GM19240 (cell line): Measurements from ENCODE around the gene SMIM1.

ENCODE experiments used
- DNase-seq: peaks from one replicate; pipeline ENCODE4 v3.0.0; 2011; ENCODE audit warnings: low spot score; ENCODE audit not compliant: insufficient read length

SMIM1 gene, protein sequence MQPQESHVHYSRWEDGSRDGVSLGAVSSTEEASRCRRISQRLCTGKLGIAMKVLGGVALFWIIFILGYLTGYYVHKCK

GRCh38 chr1:3772715-3773571 is at the start of gene SMIM1:
TSS of gene SMIM1 (plus strand) at chr1:3772749. CDS start at chr1:3775374, 2,625 bp downstream.
- DNase-seq, result no peak

GRCh38 chr1:3722846-3723245 is 49.7 kb upstream of the SMIM1 start:
- DNase-seq, result no peak

GRCh38 chr1:3724416-3725030 is 48.0 kb upstream of the SMIM1 start:
- DNase-seq, result peak; percentile 74

DNA sequence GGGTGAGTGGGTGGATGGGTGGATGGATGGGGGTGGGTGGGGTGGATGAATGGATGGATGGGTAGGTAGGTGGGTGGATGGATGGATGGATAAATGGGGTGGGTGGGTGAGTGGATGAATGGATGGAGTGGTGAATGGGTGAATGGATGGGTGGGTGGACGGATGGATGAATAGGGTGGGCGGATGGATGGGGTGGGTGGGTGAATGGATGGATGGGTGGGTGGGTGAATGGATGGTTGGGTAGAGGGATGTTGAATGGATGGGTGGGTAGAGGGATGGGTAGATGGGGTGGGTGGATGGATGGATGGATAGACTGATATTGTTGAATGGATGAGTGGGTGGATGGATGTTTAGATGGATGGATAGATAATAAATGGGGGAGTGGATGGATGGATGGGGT is 47.2 kb upstream of the SMIM1 start:
- no peak for DNase-seq

- DNase-seq, result no peak
Measured at GRCh38 chr1:3727042-3727824, 45.3 kb upstream of the SMIM1 start.

DNA sequence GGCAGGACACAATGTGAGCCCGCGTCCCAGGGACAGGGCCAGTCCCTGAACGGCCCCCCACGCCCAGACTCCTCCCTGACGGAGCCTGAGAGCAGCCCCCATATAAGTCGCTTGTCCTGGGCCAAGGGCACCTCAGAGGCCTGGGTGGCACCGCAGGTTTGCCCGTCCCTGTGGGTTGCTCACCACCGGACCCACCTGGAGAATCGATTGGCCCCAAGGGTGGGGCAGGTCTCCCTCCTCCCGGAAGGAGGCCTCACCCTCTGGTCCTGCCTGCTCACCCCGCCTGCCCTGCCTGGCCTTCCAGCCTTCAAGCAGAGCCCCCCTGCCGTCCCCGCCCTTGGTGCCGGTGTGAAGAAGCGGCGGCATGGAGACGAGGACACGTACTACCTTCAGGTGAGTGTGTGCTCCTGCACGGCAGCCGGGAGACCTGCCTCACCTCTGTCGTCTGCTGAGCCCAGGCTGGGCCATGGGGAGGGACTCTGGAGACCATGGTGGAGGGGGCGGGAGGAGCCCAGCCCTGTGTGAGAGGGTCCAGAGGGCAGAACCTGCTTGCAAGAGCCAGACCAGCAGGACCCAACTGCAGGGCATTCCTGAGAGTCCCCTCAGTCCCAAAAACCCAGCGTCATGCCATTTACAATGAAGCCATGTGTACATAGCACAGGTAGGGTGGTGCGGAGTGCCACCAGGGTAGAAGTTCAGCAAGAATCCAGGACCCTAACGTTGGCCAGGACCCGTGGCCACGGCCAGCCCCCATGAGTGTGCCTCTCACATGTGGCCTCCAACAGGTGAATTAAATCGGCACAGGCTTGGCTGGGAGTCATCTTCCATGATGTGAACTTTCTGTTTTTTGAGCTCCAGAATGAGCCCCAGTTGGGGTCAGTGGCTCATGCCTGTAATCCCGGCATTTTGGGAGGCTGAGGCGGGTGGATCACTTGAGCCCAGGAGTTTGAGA is 44.4 kb upstream of the SMIM1 start:
- no peak for DNase-seq

- no peak for DNase-seq
Measured at GRCh38 chr1:3729594-3730542, 42.7 kb upstream of the SMIM1 start.

- no peak for DNase-seq
Measured at GRCh38 chr1:3730543-3731247, 41.9 kb upstream of the SMIM1 start.

DNA sequence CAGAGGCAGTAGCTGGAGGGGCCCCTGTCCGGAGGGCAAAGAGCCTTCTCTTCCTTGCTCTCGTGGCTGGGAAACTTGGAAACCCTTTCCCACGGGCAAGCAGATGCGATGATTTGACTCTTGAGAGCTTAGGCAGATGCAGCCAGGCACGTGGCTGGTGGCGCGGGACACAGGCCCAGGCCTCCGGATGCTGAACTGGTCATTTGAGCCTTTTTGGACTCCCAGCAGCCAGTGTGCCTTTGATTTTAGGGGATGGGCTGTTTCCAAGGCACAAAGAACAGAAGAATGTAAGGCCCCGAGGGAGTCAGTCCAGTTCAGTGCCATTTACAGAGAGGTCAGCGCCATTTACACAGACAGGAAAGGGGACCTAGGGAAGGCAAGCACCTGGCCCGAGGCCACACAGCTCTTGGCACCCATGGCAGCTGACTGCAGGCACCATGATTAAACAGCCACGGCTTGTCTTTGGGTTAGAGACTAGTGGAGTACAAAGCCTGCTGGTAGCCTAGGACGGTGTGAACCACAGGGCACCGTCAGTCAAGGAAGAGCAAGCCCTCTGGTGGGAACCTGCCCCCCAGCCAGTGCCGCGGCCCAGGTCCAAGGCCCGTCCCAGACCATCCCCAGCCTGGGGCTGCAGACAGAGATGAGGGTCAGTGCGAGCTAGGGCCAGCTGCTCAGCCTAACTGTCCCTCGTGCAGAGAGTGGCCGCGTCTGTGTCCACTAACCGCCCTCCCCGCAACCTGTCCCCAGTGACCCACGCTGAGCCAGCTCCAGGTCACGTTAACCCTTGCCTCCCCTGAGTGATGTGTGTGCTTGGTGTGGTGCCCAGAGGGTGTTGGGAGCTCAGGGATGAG is 40.7 kb upstream of the SMIM1 start:
- DNase-seq, result no peak

DNA sequence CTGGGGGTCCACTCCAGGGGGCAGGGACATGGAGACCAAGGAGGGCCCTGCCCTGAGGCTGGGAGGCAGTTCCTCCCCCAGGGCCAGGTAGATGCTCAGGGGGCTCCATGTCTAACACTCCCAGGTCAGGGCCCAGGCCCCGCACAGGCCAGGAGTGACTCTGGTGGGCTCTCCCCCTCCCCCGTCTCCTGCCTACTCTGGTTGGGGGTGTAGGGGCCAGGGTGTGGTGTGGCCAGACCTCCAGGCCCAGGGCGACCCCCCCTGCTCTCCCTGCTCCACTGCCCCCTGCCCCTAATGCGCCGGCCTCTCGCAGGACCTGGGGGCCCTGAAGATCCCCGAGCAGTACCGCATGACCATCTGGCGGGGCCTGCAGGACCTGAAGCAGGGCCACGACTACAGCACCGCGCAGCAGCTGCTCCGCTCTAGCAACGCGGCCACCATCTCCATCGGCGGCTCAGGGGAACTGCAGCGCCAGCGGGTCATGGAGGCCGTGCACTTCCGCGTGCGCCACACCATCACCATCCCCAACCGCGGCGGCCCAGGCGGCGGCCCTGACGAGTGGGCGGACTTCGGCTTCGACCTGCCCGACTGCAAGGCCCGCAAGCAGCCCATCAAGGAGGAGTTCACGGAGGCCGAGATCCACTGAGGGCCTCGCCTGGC is 40.0 kb upstream of the SMIM1 start:
- DNase-seq, result no peak

DNA sequence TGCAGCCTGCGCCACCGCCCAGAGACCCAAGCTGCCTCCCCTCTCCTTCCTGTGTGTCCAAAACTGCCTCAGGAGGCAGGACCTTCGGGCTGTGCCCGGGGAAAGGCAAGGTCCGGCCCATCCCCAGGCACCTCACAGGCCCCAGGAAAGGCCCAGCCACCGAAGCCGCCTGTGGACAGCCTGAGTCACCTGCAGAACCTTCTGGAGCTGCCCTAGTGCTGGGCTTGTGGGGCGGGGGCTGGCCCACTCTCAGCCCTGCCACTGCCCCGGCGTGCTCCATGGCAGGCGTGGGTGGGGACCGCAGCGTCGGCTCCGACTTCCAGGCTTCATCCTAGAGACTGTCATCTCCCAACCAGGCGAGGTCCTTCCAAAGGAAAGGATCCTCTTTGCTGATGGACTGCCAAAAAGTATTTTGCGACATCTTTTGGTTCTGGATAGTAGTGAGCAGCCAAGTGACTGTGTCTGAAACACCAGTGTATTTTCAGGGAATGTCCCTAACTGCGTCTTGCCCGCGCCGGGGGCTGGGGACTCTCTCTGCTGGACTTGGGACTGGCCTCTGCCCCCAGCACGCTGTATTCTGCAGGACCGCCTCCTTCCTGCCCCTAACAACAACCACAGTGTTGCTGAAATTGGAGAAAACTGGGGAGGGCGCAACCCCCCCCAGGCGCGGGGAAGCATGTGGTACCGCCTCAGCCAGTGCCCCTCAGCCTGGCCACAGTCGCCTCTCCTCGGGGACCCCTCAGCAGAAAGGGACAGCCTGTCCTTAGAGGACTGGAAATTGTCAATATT is 39.3 kb upstream of the SMIM1 start:
- DNase-seq, result no peak

DNA sequence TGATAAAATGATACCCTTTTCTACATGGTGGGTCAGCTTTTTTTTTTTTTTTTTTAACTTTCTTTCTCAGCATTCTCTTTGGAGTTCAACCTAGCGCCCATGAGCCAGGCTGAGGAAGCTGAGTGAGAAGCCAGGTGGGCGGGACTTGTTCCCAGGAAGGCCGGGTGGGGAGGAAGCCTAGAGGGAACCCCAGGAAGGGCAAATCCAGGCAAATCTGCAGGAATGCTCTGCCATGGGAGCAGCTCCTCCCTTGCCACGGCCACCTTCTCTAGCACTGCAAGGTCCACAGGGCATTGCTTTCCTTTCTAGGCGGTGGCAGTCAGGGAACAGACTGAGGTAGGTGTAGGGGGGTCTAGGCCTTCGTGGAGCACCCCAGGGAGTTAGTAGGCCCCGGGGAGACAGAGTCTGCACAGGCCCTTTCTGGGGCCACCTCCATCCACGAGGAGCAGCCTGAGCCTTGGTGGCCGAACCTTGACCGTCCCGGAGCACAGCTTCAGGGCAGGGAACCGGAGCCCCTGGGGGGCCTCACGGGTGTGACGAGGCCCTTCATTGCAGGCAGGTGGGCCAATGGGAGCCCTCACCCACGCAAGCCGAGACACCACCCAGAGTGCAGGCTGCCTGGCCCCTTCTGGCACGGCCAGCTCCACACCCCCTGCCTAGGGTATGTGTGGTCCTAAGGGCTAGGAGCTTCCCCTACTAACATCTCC is 38.5 kb upstream of the SMIM1 start:
- no peak for DNase-seq

DNA sequence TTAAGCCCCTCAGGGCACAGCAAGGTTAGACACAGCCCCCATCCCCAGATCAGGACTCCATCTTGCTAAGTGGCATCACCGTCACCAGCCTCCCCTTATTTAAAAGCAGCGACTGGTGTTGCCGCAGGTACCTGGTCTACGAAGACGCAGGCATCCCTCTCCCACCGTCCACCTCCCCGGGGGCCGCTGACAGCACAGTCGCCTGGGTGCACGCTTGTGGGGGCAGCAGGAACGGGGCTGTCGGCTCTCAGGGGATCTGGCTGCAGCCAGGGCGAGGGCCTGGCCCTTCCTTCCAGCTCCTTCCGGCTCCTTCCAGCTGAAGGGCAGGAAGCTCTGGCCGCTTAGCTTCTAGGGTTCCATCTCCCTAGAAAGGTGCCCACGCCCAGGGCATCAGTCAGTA is 37.9 kb upstream of the SMIM1 start:
- no peak for DNase-seq

GRCh38 chr1:3735027-3735681 is 37.4 kb upstream of the SMIM1 start:
- DNase-seq, result no peak

GRCh38 chr1:3735688-3736087 is 36.9 kb upstream of the SMIM1 start:
- no peak for DNase-seq

DNA sequence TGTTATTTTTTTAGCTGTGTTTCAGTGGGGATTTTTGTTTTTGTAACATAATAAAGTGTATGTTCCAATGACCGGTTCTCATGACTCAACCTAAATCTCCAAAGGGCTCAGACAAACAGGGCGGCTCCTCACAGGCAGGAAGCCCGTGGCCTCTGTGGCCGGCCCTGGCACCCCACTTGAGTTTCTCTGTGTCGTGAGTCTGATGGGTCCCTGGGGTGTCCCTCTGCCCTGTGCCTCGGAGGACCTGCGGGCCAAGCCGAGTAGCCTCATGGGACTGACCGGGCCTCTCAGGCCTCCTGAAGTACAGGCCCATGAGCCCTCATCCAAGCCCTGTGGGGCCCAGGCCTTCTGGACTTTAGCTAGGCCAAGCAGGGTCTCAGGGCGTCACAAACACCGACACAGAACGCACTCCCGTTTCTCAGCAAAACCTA is 36.4 kb upstream of the SMIM1 start:
- DNase-seq, result no peak
